Activated T-helper 1 cell treated with anti-CD3 and anti-CD28 coated beads, Interleukin-2, amount 50 U/mL, for 16 hours (primary cell): ENCODE data around the gene IL2RA.
"Not testable (repeated sequence)": the region's sequence is repeated elsewhere in the genome, so short reads cannot be mapped to it uniquely, and the experiment has no call there.

Source experiments
- DNase-seq, 2 donors: peaks; one replicate each; pipeline ENCODE4 v3.0.0-alpha.2; 2020; ENCODE audit warnings: low read depth in 1 of 2, low spot score in 1 of 2

Gene IL2RA

GRCh38 chr10:6043377-6043776, 18.8 kb downstream of the IL2RA start:
- not testable (repeated sequence) for DNase-seq

- DNase-seq = no peak
Observed at GRCh38 chr10:6040205-6040604, 22.0 kb downstream of the IL2RA start.

- no peak for DNase-seq
Observed at GRCh38 chr10:6039711-6040110, 22.5 kb downstream of the IL2RA start.

GRCh38 chr10:6038071-6038631, 24.0 kb downstream of the IL2RA start:
- no peak for DNase-seq

GRCh38 chr10:6037422-6037821, 24.7 kb downstream of the IL2RA start:
- no peak for DNase-seq

- DNase-seq = no peak
Observed at GRCh38 chr10:6036861-6037321, 25.3 kb downstream of the IL2RA start.

GRCh38 chr10:6035931-6036575, 26.1 kb downstream of the IL2RA start:
- DNase-seq = no peak

GRCh38 chr10:6035101-6035834, 26.9 kb downstream of the IL2RA start:
- DNase-seq = no peak

- no peak for DNase-seq
Observed at GRCh38 chr10:6034371-6034770, 27.8 kb downstream of the IL2RA start.

GRCh38 chr10:6033954-6034353, 28.2 kb downstream of the IL2RA start:
- DNase-seq = no peak

GRCh38 chr10:6030940-6031339, 31.2 kb downstream of the IL2RA start:
- no peak for DNase-seq

GRCh38 chr10:6030217-6030616, 31.9 kb downstream of the IL2RA start:
- no peak for DNase-seq

- no peak for DNase-seq
Observed at GRCh38 chr10:6027929-6028328, 34.2 kb downstream of the IL2RA start.

- DNase-seq = no peak
Observed at GRCh38 chr10:6025683-6026255, 36.4 kb downstream of the IL2RA start.

GRCh38 chr10:6024334-6024682, 37.9 kb downstream of the IL2RA start:
- no peak for DNase-seq

- DNase-seq = no peak
Observed at GRCh38 chr10:6023661-6024333, 38.4 kb downstream of the IL2RA start.

GRCh38 chr10:6022660-6023059, 39.5 kb downstream of the IL2RA start:
- DNase-seq = no peak

- no peak for DNase-seq
Observed at GRCh38 chr10:6020826-6021225, 41.3 kb downstream of the IL2RA start.

- DNase-seq = no peak
Observed at GRCh38 chr10:6019796-6020195, 42.4 kb downstream of the IL2RA start.

- no peak for DNase-seq
Observed at GRCh38 chr10:6019010-6019782, 43.0 kb downstream of the IL2RA start.

GRCh38 chr10:6018422-6018821, 43.7 kb downstream of the IL2RA start:
- no peak for DNase-seq
